HG03097 (cell line): ENCODE data around the gene CAT.
"Not testable (repeated sequence)": the region's sequence is repeated elsewhere in the genome, so short reads cannot be mapped to it uniquely, and the experiment has no call there.

Experiments used
- ATAC-seq: cut with Tn5 transposase; IDR thresholded peaks from one replicate; pipeline ENCODE4 v1.9.1; 2021; ENCODE audit not compliant: unreplicated experiment, low FRiP score

The CAT gene

GRCh38 chr11:34424826-34425225 lies 13.9 kb upstream of the CAT start:
- ATAC-seq = not testable (repeated sequence)

- ATAC-seq = no peak
These were observed 13.4 kb upstream of the CAT start for GRCh38 chr11:34425360-34425759.

- no peak for ATAC-seq
These were observed 12.9 kb upstream of the CAT start for GRCh38 chr11:34425867-34426266.

- no peak for ATAC-seq
These were observed 12.0 kb upstream of the CAT start for GRCh38 chr11:34426766-34427185.

- ATAC-seq = no peak
These were observed 11.4 kb upstream of the CAT start for GRCh38 chr11:34427186-34427805.

- ATAC-seq = no peak
These were observed 6.8 kb upstream of the CAT start for GRCh38 chr11:34431979-34432378.

- no peak for ATAC-seq
These were observed 5.9 kb upstream of the CAT start for GRCh38 chr11:34432822-34433221.

- no peak for ATAC-seq
These were observed 4.8 kb upstream of the CAT start for GRCh38 chr11:34433899-34434298.

GRCh38 chr11:34437224-34438125 lies 1.3 kb upstream of the CAT start:
- no peak for ATAC-seq

- ATAC-seq = no peak
These were observed 970 bp downstream of the CAT start for GRCh38 chr11:34439610-34440198.

- no peak for ATAC-seq
These were observed 3.1 kb downstream of the CAT start for GRCh38 chr11:34441814-34442213.

GRCh38 chr11:34443136-34443535 lies 4.4 kb downstream of the CAT start:
- ATAC-seq = no peak

GRCh38 chr11:34444428-34444827 lies 5.7 kb downstream of the CAT start:
- no peak for ATAC-seq

- no peak for ATAC-seq
These were observed 7.2 kb downstream of the CAT start for GRCh38 chr11:34445956-34446355.

- no peak for ATAC-seq
These were observed 7.7 kb downstream of the CAT start for GRCh38 chr11:34446386-34446785.

GRCh38 chr11:34447044-34447443 lies 8.3 kb downstream of the CAT start:
- no peak for ATAC-seq

GRCh38 chr11:34448223-34448994 lies 9.7 kb downstream of the CAT start:
- no peak for ATAC-seq

- no peak for ATAC-seq
These were observed 10.3 kb downstream of the CAT start for GRCh38 chr11:34449013-34449412.

GRCh38 chr11:34451053-34451452 lies 12.3 kb downstream of the CAT start:
- ATAC-seq = no peak

- ATAC-seq = no peak
These were observed 15.7 kb downstream of the CAT start for GRCh38 chr11:34454308-34455032.
